LNCaP clone FGC (cell line): ENCODE data around the gene CCDC88C.

Source experiments
- DNase-seq: peaks from one replicate; pipeline ENCODE4 v3.0.0-alpha.2; 2011; ENCODE audit warnings: low read depth
- H3K4me3 ChIP-seq: 2 replicates; pipeline ENCODE4 v1.5.1; 2011; ENCODE audit warnings: mild to moderate bottlenecking, low read depth, low read length, control low read depth
- CTCF ChIP-seq: IDR thresholded peaks from 2 replicates; pipeline ENCODE4 v1.5.1; 2012; ENCODE audit warnings: mild to moderate bottlenecking; ENCODE audit not compliant: control insufficient read depth, insufficient read depth; ENCODE audit errors: extremely low read depth

CCDC88C gene

DNA sequence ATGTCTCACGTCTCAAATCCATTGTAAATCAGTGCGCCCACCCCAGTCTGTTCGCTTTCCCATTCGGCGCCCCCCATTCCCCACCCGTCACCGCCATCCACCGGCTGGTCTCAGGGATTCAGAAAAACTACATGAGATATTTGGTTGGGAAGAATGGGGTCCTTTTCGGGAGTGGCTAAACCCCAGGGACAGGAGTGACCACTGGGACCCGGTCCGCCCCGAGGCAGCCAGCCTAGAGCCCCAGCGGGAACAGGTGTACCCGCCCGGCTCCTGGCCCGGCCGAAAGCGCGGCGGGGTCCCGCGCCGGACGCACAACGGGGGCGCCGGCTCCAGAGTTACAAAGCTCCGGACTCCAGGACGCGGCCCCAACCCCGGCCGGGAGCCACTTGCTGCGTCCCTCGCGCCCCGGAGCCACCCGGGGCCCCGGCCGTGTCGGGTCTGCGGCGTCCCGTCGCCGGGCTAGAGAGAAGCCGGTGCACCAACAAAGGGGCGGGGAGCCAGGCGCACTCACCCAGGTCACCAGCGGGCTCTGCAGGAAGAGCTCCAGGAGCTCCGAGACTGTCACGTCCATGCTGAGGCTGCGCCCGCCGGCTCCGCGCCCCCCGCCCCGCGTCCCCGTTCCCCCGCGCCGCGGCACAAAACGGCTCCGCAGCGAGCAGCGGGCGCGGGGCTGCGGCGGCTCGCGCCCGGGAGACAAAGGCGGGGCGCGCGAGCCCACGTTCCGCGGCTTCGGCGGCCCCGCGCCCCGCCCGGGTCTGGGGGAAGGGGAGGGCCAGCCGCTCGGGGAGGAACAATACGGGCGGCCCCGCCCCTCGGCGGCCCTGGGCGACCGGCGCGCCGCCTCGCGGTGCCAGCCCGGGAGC is at the start of gene CCDC88C:
TSS of gene CCDC88C (minus strand) at position 701 of the 863 bp plus-strand sequence. CDS start at position 571, 130 bp downstream.
- DNase-seq = no peak
- H3K4me3 ChIP-seq = peak within 1 kb of the TSS; percentile 84
- peak; percentile 12; the same call in 1 of the 2 replicates for TF ChIP-seq CTCF

DNA sequence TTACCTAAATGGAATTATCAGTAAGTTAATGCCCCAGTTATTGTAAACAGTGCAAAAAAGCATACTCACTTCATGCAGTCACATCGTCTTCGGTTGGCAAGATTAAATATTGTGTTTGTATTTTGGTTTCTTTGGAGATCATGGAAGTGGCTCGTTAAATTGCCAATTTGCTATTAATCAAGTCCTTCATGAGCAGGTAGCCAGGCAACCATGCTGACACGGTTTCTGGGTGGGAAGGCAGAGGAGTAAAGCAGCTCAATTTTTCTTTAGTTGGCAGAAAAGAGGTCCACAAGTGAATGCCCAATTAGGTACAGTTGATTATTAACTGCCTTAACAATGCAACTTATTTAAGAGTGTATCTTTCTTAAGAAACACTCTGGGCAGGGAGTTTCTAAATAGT is 48.6 kb upstream of the CCDC88C start:
- no peak overlapping the region for H3K4me3 ChIP-seq
- no peak for TF ChIP-seq CTCF
- DNase-seq = no peak

DNA sequence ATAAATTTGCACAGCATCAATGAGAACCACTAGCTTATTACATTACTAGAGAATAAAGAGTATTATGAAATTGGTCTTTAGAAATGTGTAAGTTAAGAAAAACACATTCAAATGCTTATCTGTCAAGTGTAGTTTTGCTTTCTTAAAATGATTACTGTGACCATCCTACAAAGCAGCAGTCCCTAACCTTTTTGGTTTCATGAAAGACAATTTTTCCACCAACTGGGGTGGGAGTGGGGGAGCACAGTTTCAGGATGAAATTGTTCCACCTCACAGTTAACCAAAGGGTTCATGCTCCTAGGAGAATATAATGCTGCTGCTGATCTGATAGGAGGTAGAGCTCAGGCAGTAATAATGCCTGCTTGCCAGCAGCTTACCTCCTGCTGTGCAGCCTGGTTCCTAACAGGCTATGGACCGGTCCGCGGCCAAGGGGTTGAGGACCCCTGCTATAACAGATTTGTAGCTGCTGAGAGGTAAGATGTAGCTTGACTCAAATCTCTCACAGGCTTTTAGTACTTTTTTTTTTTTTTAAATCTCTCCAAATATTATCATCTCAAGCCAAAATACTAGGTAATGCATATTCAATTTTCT is 47.1 kb upstream of the CCDC88C start:
- no peak overlapping the region for H3K4me3 ChIP-seq
- TF ChIP-seq CTCF = no peak
- no peak for DNase-seq

DNA sequence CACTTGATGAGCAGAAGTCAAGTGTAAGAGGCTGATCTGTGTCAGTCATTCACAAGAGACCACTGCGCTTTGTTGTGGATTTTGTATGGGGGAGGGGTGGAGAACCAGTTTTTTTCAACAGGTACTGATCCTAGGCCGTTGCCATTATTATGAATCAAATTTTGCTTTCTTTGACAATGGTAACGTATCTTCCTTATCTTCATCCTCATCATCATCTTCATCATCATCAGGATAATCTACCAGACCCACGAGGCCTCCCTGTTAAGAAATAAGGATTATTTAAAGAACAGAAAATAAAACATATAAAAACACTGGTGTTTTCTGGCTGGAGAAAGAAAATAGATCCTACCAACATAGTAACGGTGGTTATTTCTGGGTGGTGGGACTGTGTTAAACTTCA is 41.0 kb upstream of the CCDC88C start:
- H3K4me3 ChIP-seq = no peak overlapping the region
- TF ChIP-seq CTCF = no peak
- DNase-seq = no peak

DNA sequence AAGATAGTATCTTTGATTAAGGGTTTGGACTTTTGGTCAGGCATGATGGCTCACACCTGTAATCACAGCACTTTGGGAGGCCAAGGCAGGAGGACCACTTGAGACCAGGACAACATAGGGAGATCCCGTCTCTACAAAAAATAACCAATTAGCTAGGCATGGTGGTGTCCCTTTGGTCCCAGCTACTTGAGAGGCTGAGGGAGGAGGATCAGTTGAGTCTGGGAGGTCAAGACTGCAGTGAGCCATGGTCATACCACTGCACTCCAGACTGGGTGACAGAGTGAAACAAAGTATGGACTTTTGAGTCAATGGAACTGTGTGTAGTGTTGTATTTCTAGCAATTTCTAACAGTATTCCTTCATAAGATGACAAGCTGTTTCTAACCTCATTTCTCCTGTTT is 38.7 kb upstream of the CCDC88C start:
- H3K4me3 ChIP-seq = no peak overlapping the region
- TF ChIP-seq CTCF = no peak
- no peak for DNase-seq

GRCh38 chr14:91454580-91454979 is 37.0 kb upstream of the CCDC88C start:
- no peak for TF ChIP-seq CTCF
- DNase-seq = no peak
- no peak overlapping the region for H3K4me3 ChIP-seq
